ENCODE measurements around the gene CDIP1.

GRCh38 chr16:4539716-4540284, 1.2 kb upstream of the CDIP1 start:
- no peak for TF ChIP-seq CTCF (IDR thresholded peaks at IDR 0.05)
- TF ChIP-seq POLR2A (IDR thresholded peaks at IDR 0.05), result no peak

Data from prostate gland (tissue), 2 donors.